Upper lobe of right lung (tissue), 1 donor: ENCODE results near the gene PPP2R1B. TPM values are rescaled to one million over a fixed set of nuclear protein-coding genes. Genes with fewer than 3 reads are reported as not detected.
"Not testable (repeated sequence)": the region's sequence is repeated elsewhere in the genome, so short reads cannot be mapped to it uniquely, and the experiment has no call there.

Experiments
- ATAC-seq: fragments of 200-7000 bp; cut with Tn5 transposase; one replicate; pipeline ENCODE4 v1.9.1; 2020; ENCODE audit warnings: mild to moderate bottlenecking, moderate library complexity
- DNase-seq: peaks from one replicate; pipeline ENCODE4 v3.0.0-alpha.2; 2020
- H3K27ac ChIP-seq: fragments of 200-600 bp; one replicate; pipeline ENCODE4 v1.8.0; 2022
- H3K27me3 ChIP-seq: fragments of 200-600 bp; one replicate; pipeline ENCODE4 v1.8.0; 2022; ENCODE audit warnings: mild to moderate bottlenecking
- H3K36me3 ChIP-seq: fragments of 200-600 bp; one replicate; pipeline ENCODE4 v1.8.0; 2022
- H3K4me1 ChIP-seq: fragments of 200-600 bp; one replicate; pipeline ENCODE4 v1.8.0; 2022
- H3K4me3 ChIP-seq: fragments of 200-600 bp; one replicate; pipeline ENCODE4 v1.8.0; 2022; ENCODE audit warnings: mild to moderate bottlenecking
- H3K9me3 ChIP-seq: fragments of 200-600 bp; one replicate; pipeline ENCODE4 v1.8.0; 2022
- CTCF ChIP-seq: fragments of 200-600 bp; IDR thresholded peaks from one replicate; pipeline ENCODE4 v1.8.0; 2022; ENCODE audit warnings: antibody characterized with exemption
- intact Hi-C: fragments of 100-400 bp; cut with DNase I; formaldehyde crosslinking; loops from one replicate; pipeline ENCODE4 v1.11.0; 2022
- total RNA-seq: library from RNA; stranded (reverse); fragmentation: NEBNext Ultra II Directional; extraction: Animal tissue kit (Norgen Biotek cat#: 25700); gene quantifications from one replicate; pipeline ENCODE4 v1.2.1, GENCODE V29; 2021
- donor health status: DM: no; HTN: yes; CAD: no; lungs with severe emphysema.

PPP2R1B gene
- total RNA-seq, 1 donor from 2014 or later, result 26.7 TPM

GRCh38 chr11:111792314-111792713 lies 26.1 kb upstream of the PPP2R1B start:
- Histone ChIP-seq H3K9me3 (no peaks in the 10 kb centered on the region), H3K27me3 (no peaks in the 10 kb centered on the region), H3K27ac (no peak overlapping the region), H3K4me3 (no peak overlapping the region), H3K4me1 (no peaks in the 10 kb centered on the region), H3K36me3 (peaks cover 9% of the 10 kb centered on the region)
- intact Hi-C loops, result no loop called here
- ATAC-seq (no peak), DNase-seq (no peak)
- TF ChIP-seq CTCF, result no peak

GRCh38 chr11:111788464-111788863 lies 22.3 kb upstream of the PPP2R1B start:
- no peak overlapping the region for H3K4me3 ChIP-seq
- no peak for TF ChIP-seq CTCF
- H3K36me3 ChIP-seq, result peaks cover 23% of the 10 kb centered on the region
- H3K27ac ChIP-seq, result no peak overlapping the region
- no peaks in the 10 kb centered on the region for H3K9me3 ChIP-seq
- intact Hi-C loops, result no loop called here
- ATAC-seq (no peak), DNase-seq (no peak)
- no peaks in the 10 kb centered on the region for H3K27me3 ChIP-seq
- H3K4me1 ChIP-seq, result no peaks in the 10 kb centered on the region

- no peaks in the 10 kb centered on the region for H3K9me3 ChIP-seq
- H3K27ac ChIP-seq, result no peak overlapping the region
- intact Hi-C loops, result no loop called here
- no peak overlapping the region for H3K4me3 ChIP-seq
- peaks cover 23% of the 10 kb centered on the region for H3K36me3 ChIP-seq
- DNase-seq (no peak), ATAC-seq (no peak)
- H3K27me3 ChIP-seq, result no peaks in the 10 kb centered on the region
- TF ChIP-seq CTCF, result no peak
- no peaks in the 10 kb centered on the region for H3K4me1 ChIP-seq
These were observed 21.9 kb upstream of the PPP2R1B start for GRCh38 chr11:111788051-111788450.

GRCh38 chr11:111785886-111786412 lies 19.8 kb upstream of the PPP2R1B start:
- DNase-seq (no peak), ATAC-seq (no peak)
- no peak overlapping the region for H3K27ac ChIP-seq
- intact Hi-C loops, result no loop called here
- no peaks in the 10 kb centered on the region for H3K4me1 ChIP-seq
- no peak for TF ChIP-seq CTCF
- no peaks in the 10 kb centered on the region for H3K9me3 ChIP-seq
- H3K36me3 ChIP-seq, result peaks cover 23% of the 10 kb centered on the region
- H3K27me3 ChIP-seq, result no peaks in the 10 kb centered on the region
- no peak overlapping the region for H3K4me3 ChIP-seq

GRCh38 chr11:111785076-111785475 lies 18.9 kb upstream of the PPP2R1B start:
- no peaks in the 10 kb centered on the region for H3K4me1 ChIP-seq
- no peaks in the 10 kb centered on the region for H3K9me3 ChIP-seq
- no peaks in the 10 kb centered on the region for H3K27me3 ChIP-seq
- no peak for TF ChIP-seq CTCF
- intact Hi-C loops, result no loop called here
- H3K4me3 ChIP-seq, result no peak overlapping the region
- H3K27ac ChIP-seq, result no peak overlapping the region
- DNase-seq (no peak), ATAC-seq (no peak)
- peaks cover 20% of the 10 kb centered on the region for H3K36me3 ChIP-seq

GRCh38 chr11:111784311-111784710 lies 18.1 kb upstream of the PPP2R1B start:
- H3K27me3 ChIP-seq, H3K4me1 ChIP-seq, H3K4me3 ChIP-seq, H3K9me3 ChIP-seq, H3K27ac ChIP-seq, intact Hi-C loops, ATAC-seq, DNase-seq: not testable (repeated sequence)
- H3K36me3 ChIP-seq, result peaks cover 18% of the 10 kb centered on the region
